GM12873 (cell line): ENCODE measurements around the gene ANK3.

Experiments
- TF ChIP-seq, protein P1 (sequence below): IDR thresholded peaks from 2 replicates; pipeline ENCODE4 v1.5.1; 2012; ENCODE audit warnings: low read depth, mild to moderate bottlenecking, moderate library complexity, low read length, control low read depth; ENCODE audit not compliant: insufficient read depth; ENCODE audit errors: missing control alignments

ANK3 gene

DNA sequence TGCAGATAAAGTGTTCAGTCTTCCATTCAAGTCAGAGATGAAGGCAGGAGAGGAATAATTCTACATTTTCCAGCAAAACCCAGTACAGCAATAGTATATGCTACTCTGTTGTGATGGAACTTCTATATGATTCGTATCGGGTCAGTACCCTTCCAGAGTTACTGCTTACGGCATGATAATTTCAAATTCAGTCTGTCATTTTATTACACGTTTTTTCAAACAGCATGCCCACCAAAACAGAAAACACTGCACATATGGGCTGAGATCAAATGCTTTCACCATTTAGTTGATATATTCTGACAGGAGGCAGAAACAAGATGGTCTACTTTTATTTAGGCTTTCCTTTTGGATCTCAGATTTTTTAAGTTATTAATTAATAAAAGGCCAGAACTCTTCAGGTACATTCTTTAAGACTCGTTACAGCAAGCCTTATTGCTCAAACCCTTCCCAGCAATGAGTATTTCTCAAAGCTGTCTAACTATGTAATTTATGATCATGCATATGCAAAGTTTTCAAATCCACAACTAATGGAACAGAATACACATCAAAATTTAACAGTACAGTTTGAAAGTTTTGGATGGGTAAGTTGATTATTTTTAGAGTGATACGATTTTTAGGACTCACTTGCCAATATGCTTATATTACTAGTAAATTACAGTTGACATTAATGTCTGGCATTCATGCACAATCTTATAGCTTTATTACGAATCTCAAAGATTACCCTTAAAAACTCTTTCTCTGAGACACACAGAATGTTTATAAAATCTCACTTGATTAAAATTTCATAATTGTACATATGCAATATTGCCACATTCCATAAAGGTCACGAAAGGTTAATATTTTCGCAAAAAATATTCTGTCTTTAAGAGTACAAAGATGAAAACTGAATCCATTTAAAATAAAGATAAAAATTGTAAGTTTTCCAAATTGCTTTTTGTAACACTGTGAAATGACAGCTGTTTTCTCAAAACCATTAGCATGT, 91.0 kb downstream of the ANK3 start:
- TF ChIP-seq, protein P1, sequence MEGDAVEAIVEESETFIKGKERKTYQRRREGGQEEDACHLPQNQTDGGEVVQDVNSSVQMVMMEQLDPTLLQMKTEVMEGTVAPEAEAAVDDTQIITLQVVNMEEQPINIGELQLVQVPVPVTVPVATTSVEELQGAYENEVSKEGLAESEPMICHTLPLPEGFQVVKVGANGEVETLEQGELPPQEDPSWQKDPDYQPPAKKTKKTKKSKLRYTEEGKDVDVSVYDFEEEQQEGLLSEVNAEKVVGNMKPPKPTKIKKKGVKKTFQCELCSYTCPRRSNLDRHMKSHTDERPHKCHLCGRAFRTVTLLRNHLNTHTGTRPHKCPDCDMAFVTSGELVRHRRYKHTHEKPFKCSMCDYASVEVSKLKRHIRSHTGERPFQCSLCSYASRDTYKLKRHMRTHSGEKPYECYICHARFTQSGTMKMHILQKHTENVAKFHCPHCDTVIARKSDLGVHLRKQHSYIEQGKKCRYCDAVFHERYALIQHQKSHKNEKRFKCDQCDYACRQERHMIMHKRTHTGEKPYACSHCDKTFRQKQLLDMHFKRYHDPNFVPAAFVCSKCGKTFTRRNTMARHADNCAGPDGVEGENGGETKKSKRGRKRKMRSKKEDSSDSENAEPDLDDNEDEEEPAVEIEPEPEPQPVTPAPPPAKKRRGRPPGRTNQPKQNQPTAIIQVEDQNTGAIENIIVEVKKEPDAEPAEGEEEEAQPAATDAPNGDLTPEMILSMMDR, result no peak

GRCh38 chr10:60296073-60296472, 93.6 kb downstream of the ANK3 start:
- TF ChIP-seq, protein P1, result no peak

DNA sequence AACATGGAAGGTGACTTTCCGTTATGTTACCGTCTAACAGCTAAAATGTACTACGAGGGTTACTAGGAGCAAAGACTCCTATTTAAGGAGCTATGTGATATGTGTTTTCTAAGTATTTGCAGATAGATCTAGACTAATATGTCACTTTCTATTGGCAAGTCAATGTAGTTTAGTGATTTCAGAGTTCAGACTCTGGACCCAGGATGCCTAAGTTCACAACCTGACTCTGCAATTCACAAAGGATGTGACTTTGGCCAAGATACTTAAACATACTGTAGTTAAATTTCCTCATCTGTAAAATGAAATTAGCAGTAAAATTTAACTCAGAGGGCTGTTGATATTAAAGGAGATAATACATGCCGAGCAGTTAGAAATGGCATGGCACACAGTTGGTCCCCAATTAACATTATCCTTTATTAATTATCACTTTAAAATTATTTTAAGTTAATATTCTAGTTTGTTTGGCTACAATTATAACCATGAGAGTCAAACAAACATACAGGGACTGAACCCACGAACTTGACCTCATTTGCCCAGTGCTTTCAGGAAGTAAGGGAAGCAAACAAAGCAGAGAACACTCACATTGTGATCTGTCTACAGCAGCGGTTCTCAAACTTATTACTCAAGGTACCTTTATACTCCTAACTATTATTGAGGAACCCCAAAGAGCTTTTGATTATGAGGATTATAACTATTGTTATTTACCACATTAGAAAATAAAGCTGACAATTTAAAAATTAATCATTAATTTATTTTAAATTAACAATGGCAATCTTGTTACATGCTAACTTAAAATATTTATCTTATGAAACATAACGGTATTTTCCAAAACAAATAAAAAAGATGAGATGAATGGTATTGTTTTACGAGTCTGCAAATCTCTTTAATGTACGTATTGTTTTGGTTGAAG, 94.4 kb downstream of the ANK3 start:
- TF ChIP-seq, protein P1, result no peak

DNA sequence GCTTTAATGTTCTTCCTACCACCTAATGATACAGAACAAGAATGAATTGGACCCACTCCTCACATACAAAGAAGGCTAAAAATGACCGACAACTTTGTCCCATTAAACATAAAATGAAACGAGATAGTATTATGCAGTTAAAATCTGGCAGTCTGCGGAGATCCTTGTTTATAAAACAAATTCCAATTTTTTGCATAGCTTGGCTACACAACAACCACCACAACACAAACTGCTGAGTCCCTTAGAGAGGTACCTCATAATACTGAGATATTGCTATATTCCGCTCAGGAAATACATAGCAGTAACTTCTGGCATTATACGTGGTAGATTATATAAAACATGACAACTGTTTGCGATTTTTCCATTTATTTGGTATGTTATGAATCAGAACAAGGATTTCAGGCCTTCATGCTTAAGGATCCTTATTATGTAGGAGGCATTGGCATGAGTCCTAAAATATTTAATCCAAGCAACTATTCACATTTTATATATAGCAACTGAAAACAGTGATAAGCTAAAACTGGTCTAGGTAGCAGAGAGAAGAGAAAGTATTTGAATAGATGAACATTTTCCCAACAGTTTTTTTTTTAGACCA, 96.0 kb downstream of the ANK3 start:
- TF ChIP-seq, protein P1, result no peak

DNA sequence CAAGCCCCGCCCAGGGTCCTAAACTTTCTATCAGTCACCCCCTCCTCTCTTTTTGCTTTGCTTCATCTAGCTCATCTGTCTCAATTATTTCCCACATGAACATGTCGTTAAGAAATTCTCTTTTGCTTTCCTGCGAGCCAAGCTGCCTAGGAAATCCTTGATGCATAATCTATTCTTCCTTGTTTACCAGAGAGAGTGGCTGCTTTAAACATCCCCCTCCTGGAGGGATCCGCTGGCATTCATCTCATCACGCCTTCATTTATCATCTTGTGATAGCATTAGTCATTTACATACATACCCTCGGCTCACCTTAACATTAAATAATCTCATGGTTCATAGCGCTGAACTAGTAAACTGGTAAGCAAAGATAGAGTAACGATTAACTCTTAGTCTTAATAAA, 96.7 kb downstream of the ANK3 start:
- TF ChIP-seq, protein P1, result no peak

- TF ChIP-seq, protein P1, result no peak
Observed at GRCh38 chr10:60291344-60291930, 98.2 kb downstream of the ANK3 start.
